ENCODE measurements around the gene AKNA.

Gene AKNA

DNA sequence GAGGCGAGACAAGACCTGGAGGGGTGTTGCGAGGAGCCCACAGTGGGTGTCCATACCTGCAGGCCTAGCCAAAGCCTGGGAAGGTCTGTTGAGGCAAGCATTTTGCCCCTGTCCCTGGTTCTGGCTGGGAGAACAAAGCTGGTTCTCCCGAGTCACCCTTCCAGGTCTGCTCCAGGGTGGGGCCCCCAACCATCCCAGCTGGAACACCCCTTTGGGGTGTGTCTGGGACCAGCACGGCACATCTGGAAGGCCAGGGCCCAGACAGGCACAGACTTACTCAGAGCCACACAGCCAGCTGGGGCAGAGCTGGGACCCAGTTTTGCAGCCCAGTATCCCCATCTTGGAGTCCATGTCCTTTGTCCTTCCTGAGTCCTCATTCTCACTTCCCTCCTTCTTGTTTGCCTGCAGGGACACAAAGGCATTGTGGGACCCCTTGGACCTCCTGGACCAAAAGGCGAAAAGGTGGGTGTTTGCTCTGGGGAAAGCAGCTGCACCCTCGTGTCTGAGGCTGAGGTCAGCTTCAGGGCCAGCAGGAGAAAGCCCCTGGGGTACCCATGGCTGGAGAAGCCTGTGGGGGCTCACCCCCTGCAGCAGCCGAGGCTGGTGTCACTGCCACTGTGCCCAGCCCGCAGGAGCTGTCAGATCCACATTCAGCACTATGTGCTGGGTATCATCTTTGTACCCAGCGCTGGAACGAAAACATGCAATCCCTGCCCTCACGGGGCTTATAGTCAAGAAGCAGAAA is 103.3 kb downstream of the AKNA start:
- no peak for DNase-seq (ENCODE audit: low read depth)

Measured in GM04503 (cell line).